Prostate gland (tissue), 2 donors: ENCODE results near the gene ACP4. TPM values are rescaled to one million over a fixed set of nuclear protein-coding genes. Genes with fewer than 3 reads are reported as not detected.

Source experiments
- DNase-seq: peaks from one replicate; pipeline ENCODE4 v3.0.0-alpha.2; 2019; ENCODE audit warnings: low spot score
- H3K27ac ChIP-seq, 2 donors: fragments of 200-600 bp; sonication (generic); 2 replicates each; pipeline ENCODE4 v1.5.1; 2017 to 2019
- H3K27me3 ChIP-seq: fragments of 200-600 bp; sonication (generic); replicated peaks from 2 replicates; pipeline ENCODE4 v1.5.1; 2019; ENCODE audit not compliant: insufficient read depth
- H3K36me3 ChIP-seq, 2 donors: fragments of 200-600 bp; sonication (generic); 1 replicate in 1 of 2; 2 replicates in 1 of 2; pipeline versions ENCODE4 v1.5.1 to v1.8.1; 2017 to 2019
- H3K4me1 ChIP-seq: fragments of 200-600 bp; sonication (generic); replicated peaks from 2 replicates; pipeline ENCODE4 v1.5.1; 2019
- H3K4me3 ChIP-seq, 2 donors: fragments of 200-600 bp; sonication (generic); 2 replicates each; pipeline ENCODE4 v1.5.1; 2017 to 2019
- H3K9me3 ChIP-seq: fragments of 200-600 bp; sonication (generic); 2 replicates; pipeline ENCODE4 v1.5.1; 2017
- CTCF ChIP-seq, 4 experiments: fragments of 200-600 bp in 2 of 4; fragments of 450-650 bp in 2 of 4; sonication (generic) in 2 of 4; IDR thresholded peaks; 1 replicate in 3 of 4; 2 replicates in 1 of 4; pipeline ENCODE4 v1.5.1; 2016 to 2019; ENCODE audit warnings: antibody characterized with exemption in 4 of 4, mild to moderate bottlenecking in 2 of 4, moderate library complexity in 2 of 4
- POLR2A ChIP-seq: fragments of 450-650 bp; IDR thresholded peaks from one replicate; pipeline ENCODE4 v1.6.1; 2016; ENCODE audit warnings: antibody characterized with exemption, mild to moderate bottlenecking
- POLR2AphosphoS5 ChIP-seq: sonication (generic); formaldehyde crosslinking; IDR thresholded peaks from one replicate; pipeline ENCODE4 v1.6.1; 2017; ENCODE audit warnings: antibody characterized with exemption
- WGBS: methylation state at CpG from one replicate; pipeline ENCODE4 v1.1.5; 2018; 5-methylcytosine and 5-hydroxymethylcytosine counted together
- intact Hi-C: fragments of 100-400 bp; cut with DNase I; formaldehyde crosslinking; loops from one replicate; pipeline ENCODE4 v1.14.2; 2022
- total RNA-seq, 2 donors: library from RNA; depleted of rRNA; stranded (reverse); fragments of >200 nt; gene quantifications; one replicate each; pipeline ENCODE4 v1.1.0, GENCODE V29; 2016

The ACP4 gene
- total RNA-seq, 2 donors from 2014 or later = not detected

DNA sequence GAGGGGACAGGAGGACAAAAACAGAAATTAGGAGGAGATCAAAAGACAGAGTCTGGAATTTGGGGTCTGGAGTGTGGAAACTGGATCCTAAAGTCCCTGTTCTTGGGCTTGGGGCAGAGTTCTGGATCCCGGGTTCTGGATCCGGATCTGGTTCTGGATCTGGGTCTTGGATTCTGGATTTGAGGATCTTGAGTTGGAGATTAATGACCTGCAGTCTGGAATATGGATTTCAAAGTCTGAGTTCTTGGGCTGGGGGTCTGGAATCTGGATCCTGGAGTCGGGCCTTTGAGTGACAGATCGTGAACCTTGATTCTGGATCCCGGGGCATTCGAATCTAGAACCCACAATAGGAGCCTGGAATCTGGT, 43.6 kb downstream of the ACP4 start:
- Histone ChIP-seq H3K27ac (no peak overlapping the region), H3K27me3 (no peaks in the 10 kb centered on the region), H3K4me1 (peaks cover 8% of the 10 kb centered on the region), H3K36me3 (no peaks in the 10 kb centered on the region), H3K4me3 (no peak overlapping the region), H3K9me3 (no peaks in the 10 kb centered on the region)
- intact Hi-C loops = no loop called here
- WGBS = 91% methylated on average over 6 of the region's 6 CpGs
- TF ChIP-seq POLR2AphosphoS5 (no peak), CTCF (IDR thresholded peaks at IDR 0.05) (no peak), POLR2A (no peak)
- DNase-seq = no peak

DNA sequence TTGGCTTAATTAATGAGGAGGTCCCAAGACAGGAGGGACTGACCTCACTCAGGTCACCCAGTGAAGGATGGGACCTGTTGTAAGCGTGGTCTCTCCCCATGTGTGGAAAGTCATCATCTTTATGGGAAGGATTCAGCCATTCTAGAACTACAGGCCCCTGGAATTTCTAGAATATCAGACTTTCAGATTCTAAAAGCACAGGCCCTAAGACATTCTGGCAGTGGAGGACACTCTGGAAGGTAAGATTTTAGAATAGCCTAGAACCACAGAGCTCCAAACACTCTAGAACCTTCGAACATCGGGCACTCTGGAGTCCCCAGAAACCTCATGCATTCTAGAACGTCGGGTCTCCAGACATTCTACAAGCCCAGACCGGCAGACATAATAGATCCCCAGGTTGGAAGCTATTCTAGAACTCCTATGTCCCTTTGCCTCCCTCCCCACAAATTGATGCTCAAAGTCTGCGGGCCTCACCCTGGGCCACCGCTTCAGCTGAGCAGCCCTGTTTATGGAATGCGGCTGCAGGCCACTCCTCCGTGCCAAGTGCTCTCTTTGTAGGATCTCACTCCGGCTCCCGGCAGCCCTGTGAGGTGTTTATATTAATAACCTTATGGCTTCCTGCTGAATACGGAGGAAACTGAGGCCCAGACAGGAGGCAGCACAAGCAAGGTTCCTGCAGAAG, 45.0 kb downstream of the ACP4 start:
- Histone ChIP-seq H3K27ac (peak overlapping the region; percentile 92), H3K4me3 (peak overlapping the region; percentile 42 to 46), H3K36me3 (no peaks in the 10 kb centered on the region), H3K27me3 (no peaks in the 10 kb centered on the region), H3K9me3 (no peaks in the 10 kb centered on the region), H3K4me1 (peaks cover 8% of the 10 kb centered on the region)
- DNase-seq = peak; percentile 33
- 27% methylated on average over 13 of the region's 13 CpGs for WGBS
- TF ChIP-seq POLR2AphosphoS5 (no peak), POLR2A (no peak), CTCF (IDR thresholded peaks at IDR 0.05) (no peak)
- intact Hi-C loops = no loop called here

GRCh38 chr19:50835785-50836542, 45.7 kb downstream of the ACP4 start:
- intact Hi-C loops = no loop called here
- 3% methylated on average over 61 of the region's 67 CpGs for WGBS
- peak; percentile 80 for TF ChIP-seq POLR2A
- TF ChIP-seq POLR2AphosphoS5 = peak; percentile 59
- peak in 1 of 4 experiments; percentile 7 for TF ChIP-seq CTCF (IDR thresholded peaks at IDR 0.05)
- DNase-seq = peak; percentile 83
- H3K27ac ChIP-seq = peak overlapping the region; percentile 92
- peak overlapping the region; percentile 42 to 46 for H3K4me3 ChIP-seq
- no peaks in the 10 kb centered on the region for H3K9me3 ChIP-seq
- peaks cover 8% of the 10 kb centered on the region for H3K4me1 ChIP-seq
- H3K27me3 ChIP-seq = no peaks in the 10 kb centered on the region
- no peaks in the 10 kb centered on the region for H3K36me3 ChIP-seq

- H3K27ac ChIP-seq = peak overlapping the region; percentile 92
- no peaks in the 10 kb centered on the region for H3K36me3 ChIP-seq
- DNase-seq = no peak
- H3K27me3 ChIP-seq = no peaks in the 10 kb centered on the region
- no peak for TF ChIP-seq POLR2AphosphoS5
- no peak for TF ChIP-seq POLR2A
- no peak for TF ChIP-seq CTCF (IDR thresholded peaks at IDR 0.05)
- intact Hi-C loops = no loop called here
- peak overlapping the region; percentile 42 to 46 for H3K4me3 ChIP-seq
- H3K9me3 ChIP-seq = no peaks in the 10 kb centered on the region
- H3K4me1 ChIP-seq = peaks cover 8% of the 10 kb centered on the region
- whole genome bisulfite sequencing = 34% methylated on average over 19 of the region's 19 CpGs
Measured at GRCh38 chr19:50836543-50837195, 46.5 kb downstream of the ACP4 start.
